Daoy (cell line): ENCODE results near the gene SORL1. TPM values are rescaled to one million over a fixed set of nuclear protein-coding genes. Genes with fewer than 3 reads are reported as not detected.

ENCODE experiments used
- DNase-seq: peaks from one replicate; pipeline ENCODE4 v3.0.0-alpha.2; 2015; ENCODE audit warnings: low read depth
- total RNA-seq: library from RNA; depleted of rRNA; stranded (reverse); fragments of >200 nt; shearing (Covaris generic); gene quantifications from 2 replicates; pipeline ENCODE4 v1.2.3, GENCODE V29; 2014

The SORL1 gene
- total RNA-seq, 1 experiment from 2014 or later: 1.6 TPM

- no peak for DNase-seq
These were observed 22.6 kb upstream of the SORL1 start for GRCh38 chr11:121429556-121429955.

GRCh38 chr11:121431820-121432526, 20.1 kb upstream of the SORL1 start:
- no peak for DNase-seq

GRCh38 chr11:121435132-121435531, 17.0 kb upstream of the SORL1 start:
- no peak for DNase-seq

- DNase-seq: no peak
These were observed 16.3 kb upstream of the SORL1 start for GRCh38 chr11:121435551-121436511.

GRCh38 chr11:121437018-121437685, 15.0 kb upstream of the SORL1 start:
- no peak for DNase-seq

- no peak for DNase-seq
These were observed 14.4 kb upstream of the SORL1 start for GRCh38 chr11:121437686-121438078.

- no peak for DNase-seq
These were observed 12.8 kb upstream of the SORL1 start for GRCh38 chr11:121439337-121439736.

GRCh38 chr11:121439759-121440158, 12.4 kb upstream of the SORL1 start:
- DNase-seq: no peak

GRCh38 chr11:121441521-121441920, 10.6 kb upstream of the SORL1 start:
- DNase-seq: no peak

- no peak for DNase-seq
These were observed 8.3 kb upstream of the SORL1 start for GRCh38 chr11:121443688-121444275.

GRCh38 chr11:121444526-121444925, 7.6 kb upstream of the SORL1 start:
- DNase-seq: no peak

- DNase-seq: no peak
These were observed 6.9 kb upstream of the SORL1 start for GRCh38 chr11:121445071-121445768.

- DNase-seq: no peak
These were observed 5.4 kb upstream of the SORL1 start for GRCh38 chr11:121446752-121447156.

- no peak for DNase-seq
These were observed 4.1 kb upstream of the SORL1 start for GRCh38 chr11:121448011-121448410.

- DNase-seq: peak; percentile 65
These were observed 3.6 kb upstream of the SORL1 start for GRCh38 chr11:121448431-121448941.

- no peak for DNase-seq
These were observed 3.0 kb upstream of the SORL1 start for GRCh38 chr11:121449123-121449522.

- no peak for DNase-seq
These were observed 2.5 kb upstream of the SORL1 start for GRCh38 chr11:121449626-121450025.

GRCh38 chr11:121450401-121450800, 1.7 kb upstream of the SORL1 start:
- no peak for DNase-seq

- DNase-seq: no peak
These were observed 732 bp upstream of the SORL1 start for GRCh38 chr11:121451178-121451985.

- DNase-seq: no peak
These were observed 566 bp downstream of the SORL1 start, which contains the start of gene SORL1-AS1 for GRCh38 chr11:121452609-121453150. SORL1-AS1 (minus strand) TSS chr11:121452967.
